Lung (tissue), 12 donors: Measurements from ENCODE around the gene PCBP3. TPM values are rescaled to one million over a fixed set of nuclear protein-coding genes. Genes with fewer than 3 reads are reported as not detected.

Experiments used
- ATAC-seq: fragments of 200-7000 bp; cut with Tn5 transposase; one replicate; pipeline ENCODE4 v1.9.1; 2020; ENCODE audit warnings: moderate number of reproducible peaks; ENCODE audit not compliant: insufficient read depth, low FRiP score
- DNase-seq, 3 donors: peaks; one replicate each; pipeline ENCODE4 v3.0.0-alpha.2; 2013 to 2017
- H3K27ac ChIP-seq, 2 donors: one replicate each; pipeline ENCODE4 v1.5.1; 2013; ENCODE audit warnings: mild to moderate bottlenecking in 2 of 2, moderate library complexity in 2 of 2, control low read depth in 1 of 2, inconsistent platforms in 1 of 2, low read depth in 1 of 2, low read length in 1 of 2
- H3K27me3 ChIP-seq, 3 donors: one replicate each; pipeline ENCODE4 v1.5.1; 2013; ENCODE audit warnings: low read length in 2 of 3; ENCODE audit not compliant: control insufficient read depth in 3 of 3, insufficient read depth in 3 of 3
- H3K36me3 ChIP-seq, 4 donors: one replicate each; pipeline ENCODE4 v1.5.1; 2013; ENCODE audit warnings: low read length in 4 of 4, mild to moderate bottlenecking in 1 of 4, moderate library complexity in 1 of 4; ENCODE audit not compliant: control insufficient read depth in 4 of 4, insufficient read depth in 4 of 4
- H3K4me1 ChIP-seq, 5 donors: one replicate each; pipeline ENCODE4 v1.5.1; 2013; ENCODE audit warnings: low read length in 5 of 5, mild to moderate bottlenecking in 2 of 5, moderate library complexity in 1 of 5; ENCODE audit not compliant: control insufficient read depth in 5 of 5, insufficient read depth in 5 of 5
- H3K4me3 ChIP-seq: one replicate; pipeline ENCODE4 v1.5.1; 2013; ENCODE audit warnings: mild to moderate bottlenecking, control low read depth, moderate library complexity
- H3K9ac ChIP-seq, 2 donors: one replicate each; pipeline ENCODE4 v1.5.1; 2013; ENCODE audit warnings: low read length in 2 of 2, control low read depth in 1 of 2; ENCODE audit not compliant: insufficient read depth in 1 of 2
- H3K9me3 ChIP-seq, 4 donors: one replicate each; pipeline ENCODE4 v1.5.1; 2013; ENCODE audit warnings: low read length in 3 of 4, mild to moderate bottlenecking in 1 of 4, moderate library complexity in 1 of 4; ENCODE audit not compliant: control insufficient read depth in 4 of 4, insufficient read depth in 3 of 4
- WGBS, 2 donors: extraction: QIAGEN DNeasy Blood & Tissue Kit; methylation state at CpG; one replicate each; pipeline ENCODE4 v1.1.7; 2013; 5-methylcytosine and 5-hydroxymethylcytosine counted together
- polyA plus RNA-seq, 2 donors: library from polyadenylated mRNA; stranded (reverse); fragments of 200-250 nt; gene quantifications; one replicate each; pipeline ENCODE4 v1.2.1, GENCODE V29; 2013
- total RNA-seq, 2 donors: library from RNA; depleted of rRNA in 1 of 2; stranded (reverse); fragments of >200 nt in 1 of 2; gene quantifications; one replicate each; pipeline ENCODE4 v1.2.1, GENCODE V29; 2014 to 2021
- TF ChIP-seq, protein P1 (sequence below): IDR thresholded peaks from 2 replicates; pipeline ENCODE4 v1.5.1; 2012; ENCODE audit warnings: mild to moderate bottlenecking; ENCODE audit errors: control extremely low read depth, extremely low read depth
- donor health status: control.
- donor health status: control.
- donor health status: Bipolar disorder and iron deficiency.
- donor health status: healthy.
- donor health status: DM: yes; HTN: yes; CAD: no.

PCBP3 gene
- total and polyA plus RNA-seq, 4 donors = 1.6 to 8.2 (median 3.1) TPM

DNA sequence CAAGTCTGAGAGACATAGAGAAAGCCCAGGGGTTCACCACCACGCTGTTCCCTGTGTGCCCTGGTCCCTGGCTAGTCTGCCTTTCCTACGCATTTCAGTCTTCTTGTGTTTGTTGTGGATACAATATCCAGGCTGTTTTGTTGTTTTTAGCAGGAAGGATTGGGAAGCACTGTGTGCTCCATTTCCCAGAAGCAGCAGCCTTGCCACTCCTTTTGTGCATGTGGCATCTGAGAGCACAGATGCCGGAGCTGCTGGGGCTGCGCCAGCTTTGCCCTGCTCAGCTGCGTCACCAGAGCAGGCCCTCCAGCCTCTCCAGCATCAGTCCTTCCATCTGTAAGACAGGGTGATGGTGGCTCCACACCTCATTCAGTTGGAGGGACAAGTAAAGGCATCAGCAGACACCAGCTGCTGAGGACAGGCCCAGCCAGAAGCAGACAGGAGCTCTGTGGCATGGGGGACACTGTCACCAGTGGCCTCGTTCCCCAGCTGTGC is 243.6 kb downstream of the PCBP3 start:
- Histone ChIP-seq H3K9me3 (peaks cover 0 to 2% (median 0%) of the 10 kb centered on the region in 4 donors), H3K27ac (no peak overlapping the region), H3K4me1 (peaks cover 0 to 13% (median 0%) of the 10 kb centered on the region in 5 donors), H3K27me3 (peaks cover 0 to 11% (median 3%) of the 10 kb centered on the region in 3 donors), H3K36me3 (no peaks in the 10 kb centered on the region), H3K4me3 (no peak overlapping the region), H3K9ac (no peak overlapping the region)
- ATAC-seq (no peak), DNase-seq (peak in 2 of 3 donors; percentile 32 to 46)
- TF ChIP-seq, protein P1, sequence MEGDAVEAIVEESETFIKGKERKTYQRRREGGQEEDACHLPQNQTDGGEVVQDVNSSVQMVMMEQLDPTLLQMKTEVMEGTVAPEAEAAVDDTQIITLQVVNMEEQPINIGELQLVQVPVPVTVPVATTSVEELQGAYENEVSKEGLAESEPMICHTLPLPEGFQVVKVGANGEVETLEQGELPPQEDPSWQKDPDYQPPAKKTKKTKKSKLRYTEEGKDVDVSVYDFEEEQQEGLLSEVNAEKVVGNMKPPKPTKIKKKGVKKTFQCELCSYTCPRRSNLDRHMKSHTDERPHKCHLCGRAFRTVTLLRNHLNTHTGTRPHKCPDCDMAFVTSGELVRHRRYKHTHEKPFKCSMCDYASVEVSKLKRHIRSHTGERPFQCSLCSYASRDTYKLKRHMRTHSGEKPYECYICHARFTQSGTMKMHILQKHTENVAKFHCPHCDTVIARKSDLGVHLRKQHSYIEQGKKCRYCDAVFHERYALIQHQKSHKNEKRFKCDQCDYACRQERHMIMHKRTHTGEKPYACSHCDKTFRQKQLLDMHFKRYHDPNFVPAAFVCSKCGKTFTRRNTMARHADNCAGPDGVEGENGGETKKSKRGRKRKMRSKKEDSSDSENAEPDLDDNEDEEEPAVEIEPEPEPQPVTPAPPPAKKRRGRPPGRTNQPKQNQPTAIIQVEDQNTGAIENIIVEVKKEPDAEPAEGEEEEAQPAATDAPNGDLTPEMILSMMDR = no peak
- WGBS, 2 donors = 79 to 81% methylated on average over 6 of the region's 6 CpGs

DNA sequence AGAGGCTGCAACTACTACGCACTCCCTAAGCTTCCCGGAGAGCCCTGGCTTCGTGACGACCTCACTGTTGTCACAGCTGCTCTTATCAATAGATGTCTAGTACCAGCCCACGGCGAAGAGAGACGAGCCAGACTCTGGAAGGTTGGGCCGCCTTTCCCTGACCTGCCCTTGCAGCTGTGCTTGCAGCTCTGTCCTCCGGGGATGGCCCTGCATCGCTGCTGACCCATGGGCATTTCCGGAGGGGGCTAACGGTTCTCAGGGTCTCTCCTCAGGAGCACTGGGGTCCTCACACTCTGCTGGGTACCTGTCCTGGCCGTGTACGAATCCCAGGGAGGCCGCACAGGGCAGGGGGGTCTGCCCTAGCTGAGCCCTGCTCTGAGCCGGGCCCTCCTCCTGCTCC is 244.3 kb downstream of the PCBP3 start:
- H3K4me3 ChIP-seq = no peak overlapping the region
- peaks cover 0 to 2% (median 0%) of the 10 kb centered on the region in 4 donors for H3K9me3 ChIP-seq
- ATAC-seq (no peak), DNase-seq (no peak)
- H3K27me3 ChIP-seq = peaks cover 0 to 11% (median 4%) of the 10 kb centered on the region in 3 donors
- TF ChIP-seq, protein P1 = no peak
- 70 to 88% methylated on average over 16 of the region's 16 CpGs for WGBS, 2 donors
- no peak overlapping the region for H3K27ac ChIP-seq
- peaks cover 0 to 13% (median 0%) of the 10 kb centered on the region in 5 donors for H3K4me1 ChIP-seq
- H3K36me3 ChIP-seq = no peaks in the 10 kb centered on the region
- H3K9ac ChIP-seq = no peak overlapping the region

DNA sequence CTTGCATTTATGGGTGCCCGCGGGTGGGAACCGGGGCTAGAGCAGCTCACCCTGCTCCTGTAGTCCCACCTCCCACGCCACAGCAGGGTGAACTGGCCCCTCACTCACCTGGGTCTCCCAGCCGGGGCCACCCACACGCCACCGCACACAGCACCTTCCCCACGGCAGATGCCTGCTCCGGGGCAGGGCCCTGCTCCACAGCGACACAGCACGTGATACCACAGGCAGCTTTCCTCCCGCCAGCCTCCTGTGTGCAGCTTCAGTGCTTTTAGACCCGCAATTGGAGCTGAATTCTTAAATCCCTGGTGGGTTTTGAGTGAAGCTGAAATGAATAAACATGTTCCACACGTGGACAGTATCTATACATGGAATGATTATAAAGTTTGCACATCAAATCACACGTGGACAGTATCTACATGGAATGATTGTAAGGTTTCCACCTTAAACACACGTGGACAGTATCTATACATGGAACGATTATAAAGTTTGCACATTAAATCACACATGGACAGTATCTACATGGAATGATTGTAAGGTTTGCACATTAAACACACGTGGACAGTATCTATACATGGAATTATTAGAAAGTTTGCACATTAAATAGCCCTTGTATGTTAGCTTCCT is 245.0 kb downstream of the PCBP3 start:
- no peak overlapping the region for H3K9ac ChIP-seq
- H3K4me3 ChIP-seq = no peak overlapping the region
- H3K27me3 ChIP-seq = peaks cover 0 to 11% (median 4%) of the 10 kb centered on the region in 3 donors
- peaks cover 0 to 13% (median 0%) of the 10 kb centered on the region in 5 donors for H3K4me1 ChIP-seq
- TF ChIP-seq, protein P1 = no peak
- H3K36me3 ChIP-seq = no peaks in the 10 kb centered on the region
- ATAC-seq (no peak), DNase-seq (no peak)
- WGBS, 2 donors = 87 to 92% methylated on average over 18 of the region's 18 CpGs
- peaks cover 0 to 2% (median 0%) of the 10 kb centered on the region in 4 donors for H3K9me3 ChIP-seq
- H3K27ac ChIP-seq = no peak overlapping the region
